Hepatocyte (in vitro differentiated cells): ENCODE results near the gene RNF17.

Experiments used
- CTCF ChIP-seq: fragments of 200-600 bp; sonication (generic); IDR thresholded peaks from 2 replicates; pipeline ENCODE4 v1.5.1; 2016; ENCODE audit warnings: antibody characterized with exemption, mild to moderate bottlenecking; ENCODE audit not compliant: poor library complexity
- EZH2 ChIP-seq: fragments of 200-600 bp; sonication (generic); IDR thresholded peaks from 2 replicates; pipeline ENCODE4 v1.6.1; 2016; ENCODE audit warnings: antibody characterized with exemption, mild to moderate bottlenecking, borderline replicate concordance
- EZH2phosphoT487 ChIP-seq: fragments of 200-600 bp; sonication (generic); IDR thresholded peaks from one replicate; pipeline ENCODE4 v1.6.1; 2018; ENCODE audit warnings: antibody characterized with exemption, mild to moderate bottlenecking, low read depth, moderate library complexity; ENCODE audit not compliant: unreplicated experiment, severe bottlenecking

GRCh38 chr13:24865163-24865953 lies 101.4 kb downstream of the RNF17 start:
- TF ChIP-seq CTCF (peak; percentile 25), EZH2 (no peak), EZH2phosphoT487 (no peak)
